ENCODE data around the gene RHD.

RHD gene

GRCh38 chr1:25232866-25233784 is 39.2 kb upstream of the RHD start:
- TF ChIP-seq TCF12 (IDR thresholded peaks at IDR 0.05; ENCODE audit: low read depth) (no peak), TEAD4 (IDR thresholded peaks at IDR 0.05) (no peak), ZBTB7A (IDR thresholded peaks at IDR 0.05; ENCODE audit: low read depth) (no peak), USF1 (IDR thresholded peaks at IDR 0.05) (peak; percentile 51), REST (IDR thresholded peaks at IDR 0.05; ENCODE audit: low read depth) (no peak), FOXM1 (IDR thresholded peaks at IDR 0.05; ENCODE audit: borderline replicate concordance, low read depth) (no peak)

GRCh38 chr1:25238046-25238445 is 34.3 kb upstream of the RHD start:
- TF ChIP-seq EGR1 (IDR thresholded peaks at IDR 0.05) (no peak), REST (IDR thresholded peaks at IDR 0.05; ENCODE audit: low read depth) (no peak), FOXM1 (IDR thresholded peaks at IDR 0.05; ENCODE audit: borderline replicate concordance, low read depth) (no peak), CEBPB (IDR thresholded peaks at IDR 0.05) (no peak), EP300 (IDR thresholded peaks at IDR 0.05; ENCODE audit: borderline replicate concordance) (no peak), TCF12 (IDR thresholded peaks at IDR 0.05; ENCODE audit: low read depth) (no peak), NFIC (IDR thresholded peaks at IDR 0.05) (no peak), RAD21 (IDR thresholded peaks at IDR 0.05; ENCODE audit: low read depth) (no peak), ZBTB7A (IDR thresholded peaks at IDR 0.05; ENCODE audit: low read depth) (no peak), TEAD4 (IDR thresholded peaks at IDR 0.05) (no peak), USF1 (IDR thresholded peaks at IDR 0.05) (no peak), YY1 (IDR thresholded peaks at IDR 0.05; ENCODE audit: low read depth) (no peak), MAX (IDR thresholded peaks at IDR 0.05) (no peak), TAF1 (IDR thresholded peaks at IDR 0.05; ENCODE audit: low read depth) (no peak), CREB1 (IDR thresholded peaks at IDR 0.05; ENCODE audit: low read depth) (no peak)

DNA sequence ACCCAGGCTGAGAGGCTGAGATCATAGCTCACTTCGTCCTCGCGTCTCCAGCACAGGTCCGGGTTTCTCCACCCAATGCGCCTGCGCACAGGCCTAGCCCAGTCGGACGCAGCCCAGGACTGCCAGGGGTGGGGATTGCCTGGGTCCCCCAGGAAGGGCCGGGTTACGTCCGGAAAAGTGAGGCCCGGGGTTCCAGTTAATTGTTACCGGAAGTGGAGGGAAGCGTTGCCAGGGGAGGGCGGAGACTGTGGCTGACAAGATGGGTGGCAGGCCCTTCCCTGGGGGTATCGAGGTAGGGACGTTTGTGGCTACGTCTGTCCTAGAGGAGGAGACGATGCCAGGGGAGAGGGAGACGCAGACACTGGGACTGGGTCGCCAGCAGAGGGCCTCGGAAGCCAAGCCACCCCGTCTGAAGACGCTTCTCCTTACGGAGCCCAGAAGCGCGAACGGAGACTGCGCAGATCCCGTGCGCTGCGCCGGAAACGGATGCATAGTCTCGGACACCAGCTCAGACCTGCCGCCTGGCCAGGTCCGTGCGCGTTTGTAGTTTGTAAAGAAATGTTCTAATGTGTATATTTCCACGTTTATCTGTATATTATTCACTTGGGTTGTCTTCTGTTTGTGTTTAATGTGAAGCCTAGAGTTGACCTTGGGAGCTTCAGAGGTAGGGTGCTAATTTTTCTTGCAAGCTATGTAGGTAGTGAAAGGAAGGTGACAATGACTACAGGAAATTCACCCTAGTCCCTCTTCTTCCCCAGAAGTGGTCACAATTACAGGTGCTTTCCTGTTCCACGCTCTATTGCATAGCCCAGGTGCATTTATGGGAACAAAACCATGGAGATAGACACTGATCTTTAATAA is 32.4 kb upstream of the RHD start:
- TF ChIP-seq USF1 (IDR thresholded peaks at IDR 0.05) (peak; percentile 7; the same call in 1 of the 2 replicates), ZBTB7A (IDR thresholded peaks at IDR 0.05; ENCODE audit: low read depth) (no peak), EGR1 (IDR thresholded peaks at IDR 0.05) (no peak), TCF12 (IDR thresholded peaks at IDR 0.05; ENCODE audit: low read depth) (peak; percentile 33), FOXM1 (IDR thresholded peaks at IDR 0.05; ENCODE audit: borderline replicate concordance, low read depth) (no peak), TEAD4 (IDR thresholded peaks at IDR 0.05) (peak; percentile 6), YY1 (IDR thresholded peaks at IDR 0.05; ENCODE audit: low read depth) (peak; percentile 75), NFIC (IDR thresholded peaks at IDR 0.05) (peak; percentile 44), MAX (IDR thresholded peaks at IDR 0.05) (peak; percentile 58), EP300 (IDR thresholded peaks at IDR 0.05; ENCODE audit: borderline replicate concordance) (peak; percentile 29; the same call in 1 of the 2 replicates), RAD21 (IDR thresholded peaks at IDR 0.05; ENCODE audit: low read depth) (peak; percentile 44; the same call in 1 of the 2 replicates), TAF1 (IDR thresholded peaks at IDR 0.05; ENCODE audit: low read depth) (peak; percentile 50; the same call in 1 of the 2 replicates)

DNA sequence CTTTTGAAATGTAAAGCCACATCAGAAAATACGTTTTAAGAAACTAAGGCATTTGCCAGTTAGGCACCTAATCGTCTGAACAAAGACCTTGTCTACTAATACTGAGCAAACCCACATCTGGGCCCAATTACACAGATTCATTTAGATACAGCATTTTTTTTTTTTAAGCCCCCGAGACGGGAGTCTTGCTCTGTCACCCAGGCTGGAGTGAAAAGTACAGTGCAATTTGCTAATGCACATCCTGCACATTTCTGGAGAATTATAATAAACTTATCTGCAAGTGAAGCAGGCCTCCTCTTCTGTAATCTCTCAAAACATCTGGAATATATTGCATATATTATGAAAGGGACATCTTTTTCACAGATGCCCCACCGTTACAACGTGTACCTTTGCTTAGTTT is 28.4 kb upstream of the RHD start:
- TF ChIP-seq ZBTB7A (IDR thresholded peaks at IDR 0.05; ENCODE audit: low read depth) (no peak), TAF1 (IDR thresholded peaks at IDR 0.05; ENCODE audit: low read depth) (no peak), EP300 (IDR thresholded peaks at IDR 0.05; ENCODE audit: borderline replicate concordance) (no peak), NFIC (IDR thresholded peaks at IDR 0.05) (no peak), RAD21 (IDR thresholded peaks at IDR 0.05; ENCODE audit: low read depth) (no peak), CREB1 (IDR thresholded peaks at IDR 0.05; ENCODE audit: low read depth) (no peak), EGR1 (IDR thresholded peaks at IDR 0.05) (no peak), MAX (IDR thresholded peaks at IDR 0.05) (no peak), CEBPB (IDR thresholded peaks at IDR 0.05) (no peak), REST (IDR thresholded peaks at IDR 0.05; ENCODE audit: low read depth) (no peak), TCF12 (IDR thresholded peaks at IDR 0.05; ENCODE audit: low read depth) (no peak)
